Gastrocnemius medialis (tissue), 4 donors: ENCODE measurements around the gene PPM1M.

Experiments
- CTCF ChIP-seq, 5 experiments: fragments of 450-650 bp in 3 of 5; fragments of 200-600 bp in 2 of 5; sonication (generic) in 2 of 5; IDR thresholded peaks in 4 of 5; conservative IDR thresholded peaks in 1 of 5; 1 replicate in 4 of 5; 2 replicates in 1 of 5; pipeline ENCODE4 v1.5.1; 2016 to 2019; ENCODE audit warnings: antibody characterized with exemption in 5 of 5, mild to moderate bottlenecking in 3 of 5, moderate library complexity in 3 of 5
- POLR2A ChIP-seq, 2 donors: fragments of 450-650 bp; IDR thresholded peaks; one replicate each; pipeline ENCODE4 v1.6.1; 2017; ENCODE audit warnings: antibody characterized with exemption in 2 of 2, mild to moderate bottlenecking in 2 of 2, moderate library complexity in 2 of 2

- TF ChIP-seq CTCF (IDR thresholded peaks at IDR 0.05 in 4 of 5, conservative IDR thresholded peaks at IDR 0.05 in 1 of 5) (no peak), POLR2A (IDR thresholded peaks at IDR 0.05) (no peak)
Measured at GRCh38 chr3:52216585-52217408, 28.8 kb upstream of the PPM1M start.
